Activated CD4-positive, alpha-beta T cell treated with anti-CD3 and anti-CD28 coated beads, Interleukin-2, amount 10 ng/mL, durations not matched to agents 24 days and 14 days (primary cell): ENCODE measurements around the gene AGBL1. TPM values are rescaled to one million over a fixed set of nuclear protein-coding genes. Genes with fewer than 3 reads are reported as not detected.

Experiments used
- DNase-seq: peaks from one replicate; pipeline ENCODE4 v3.0.0; 2022
- H3K27ac Mint-ChIP-seq: one replicate; pipeline ENCODE4 v1.8.0; 2022; ENCODE audit warnings: mild to moderate bottlenecking, mixed read lengths
- H3K27me3 Mint-ChIP-seq: one replicate; pipeline ENCODE4 v1.8.0; 2022; ENCODE audit warnings: mixed read lengths
- H3K36me3 Mint-ChIP-seq: one replicate; pipeline ENCODE4 v1.8.0; 2022; ENCODE audit warnings: low read depth, mild to moderate bottlenecking, mixed read lengths
- H3K4me1 Mint-ChIP-seq: one replicate; pipeline ENCODE4 v1.8.0; 2021; ENCODE audit warnings: mixed read lengths
- H3K4me3 Mint-ChIP-seq: one replicate; pipeline ENCODE4 v1.8.0; 2022; ENCODE audit warnings: mild to moderate bottlenecking, moderate library complexity, mixed read lengths
- H3K9me3 Mint-ChIP-seq: one replicate; pipeline ENCODE4 v1.8.0; 2021; ENCODE audit warnings: mixed read lengths
- intact Hi-C: fragments of 100-400 bp; cut with micrococcal nuclease; formaldehyde crosslinking; loops from one replicate; pipeline ENCODE4 v1.15.1; 2023
- total RNA-seq: library from RNA; stranded (reverse); gene quantifications from 2 replicates; pipeline ENCODE4 v1.2.3, GENCODE V29; 2022

Gene AGBL1
- total RNA-seq, 1 donor from 2014 or later: not detected

DNA sequence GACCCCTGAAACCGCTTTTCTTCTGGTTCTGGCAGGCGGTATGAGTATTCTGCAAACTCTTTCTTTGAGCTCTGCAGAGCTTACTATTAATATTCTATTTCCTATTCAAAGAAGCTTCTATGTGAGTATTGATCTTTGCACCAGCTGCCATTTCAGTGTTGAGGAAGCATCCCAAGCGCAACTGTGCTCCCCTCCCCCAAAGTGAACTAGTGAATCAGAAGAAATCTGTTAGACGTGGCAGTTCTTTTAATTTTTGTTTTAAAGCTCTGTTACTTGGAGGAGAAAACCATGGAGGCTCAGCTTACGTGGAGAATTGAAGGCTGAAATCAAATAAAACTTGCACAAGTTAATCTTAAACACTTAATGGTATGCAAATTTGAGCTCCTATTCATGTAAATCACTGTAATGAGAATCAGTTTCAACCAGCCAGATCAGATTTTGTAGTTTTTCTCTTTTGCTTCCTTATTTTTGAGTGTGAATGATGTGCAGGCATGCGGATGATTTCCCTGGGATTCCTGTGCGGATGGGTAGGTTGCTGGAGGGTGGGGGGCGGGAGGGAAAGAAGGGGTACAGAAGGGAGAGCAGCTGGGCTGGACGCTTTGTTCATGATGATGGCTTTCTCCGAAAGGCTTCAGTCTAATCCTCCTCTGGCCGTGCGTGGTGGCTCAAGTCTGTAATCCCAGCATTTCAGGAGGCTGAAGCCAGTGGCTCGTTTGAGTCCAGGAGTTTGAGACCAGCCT lies 16.1 kb upstream of the AGBL1 start:
- Mint-ChIP-seq H3K9me3 (no peaks in the 10 kb centered on the region), H3K4me1 (no peaks in the 10 kb centered on the region), H3K27me3 (no peaks in the 10 kb centered on the region), H3K36me3 (no peaks in the 10 kb centered on the region), H3K27ac (no peak overlapping the region), H3K4me3 (no peak overlapping the region)
- no peak for DNase-seq
- intact Hi-C loops: no loop called here

DNA sequence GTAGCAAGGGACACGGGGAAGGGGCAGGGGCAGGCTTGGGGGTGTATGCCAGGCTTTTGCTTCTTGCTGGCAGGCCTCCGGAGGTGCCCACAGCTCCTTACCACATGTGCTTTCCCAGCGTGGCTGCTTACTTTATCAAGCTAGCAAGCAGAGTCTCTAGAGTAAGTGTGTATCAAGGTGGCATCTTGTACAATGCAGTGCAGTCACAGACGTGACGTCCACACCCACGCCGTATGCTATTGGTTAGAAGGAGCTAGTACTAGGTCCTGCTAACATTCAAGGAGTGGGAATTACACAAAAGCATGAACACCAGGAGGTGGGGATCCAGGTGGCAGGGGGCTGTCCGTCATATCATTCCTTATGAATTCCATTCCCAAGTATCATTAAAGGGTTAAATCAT lies 15.3 kb upstream of the AGBL1 start:
- Mint-ChIP-seq H3K9me3 (no peaks in the 10 kb centered on the region), H3K27ac (no peak overlapping the region), H3K27me3 (no peaks in the 10 kb centered on the region), H3K4me3 (no peak overlapping the region), H3K36me3 (no peaks in the 10 kb centered on the region), H3K4me1 (no peaks in the 10 kb centered on the region)
- intact Hi-C loops: no loop called here
- DNase-seq: no peak

- no peaks in the 10 kb centered on the region for H3K9me3 Mint-ChIP-seq
- DNase-seq: no peak
- H3K27ac Mint-ChIP-seq: no peak overlapping the region
- no peaks in the 10 kb centered on the region for H3K36me3 Mint-ChIP-seq
- no peaks in the 10 kb centered on the region for H3K27me3 Mint-ChIP-seq
- no peaks in the 10 kb centered on the region for H3K4me1 Mint-ChIP-seq
- intact Hi-C loops: no loop called here
- H3K4me3 Mint-ChIP-seq: no peak overlapping the region
Measured at GRCh38 chr15:86066174-86066834, 13.4 kb upstream of the AGBL1 start.

- H3K4me3 Mint-ChIP-seq: no peak overlapping the region
- intact Hi-C loops: loop anchor here (10.0 kb wide), 1 partner anchor 58 kb away; no protein-coding TSS in a partner anchor
- no peaks in the 10 kb centered on the region for H3K4me1 Mint-ChIP-seq
- no peak overlapping the region for H3K27ac Mint-ChIP-seq
- H3K36me3 Mint-ChIP-seq: no peaks in the 10 kb centered on the region
- H3K27me3 Mint-ChIP-seq: peaks cover 3% of the 10 kb centered on the region
- no peak for DNase-seq
- H3K9me3 Mint-ChIP-seq: no peaks in the 10 kb centered on the region
Measured at GRCh38 chr15:86073281-86073680, 6.4 kb upstream of the AGBL1 start.

- no peak for DNase-seq
- H3K27me3 Mint-ChIP-seq: peaks cover 3% of the 10 kb centered on the region
- no peaks in the 10 kb centered on the region for H3K9me3 Mint-ChIP-seq
- H3K36me3 Mint-ChIP-seq: no peaks in the 10 kb centered on the region
- H3K4me3 Mint-ChIP-seq: no peak overlapping the region
- no peaks in the 10 kb centered on the region for H3K4me1 Mint-ChIP-seq
- intact Hi-C loops: loop anchor here (10.0 kb wide), 1 partner anchor 62 kb away; no protein-coding TSS in a partner anchor
- H3K27ac Mint-ChIP-seq: no peak overlapping the region
Measured at GRCh38 chr15:86076468-86076867, 3.2 kb upstream of the AGBL1 start.

GRCh38 chr15:86077070-86077469 lies 2.6 kb upstream of the AGBL1 start:
- intact Hi-C loops: loop anchor here (10.0 kb wide), 1 partner anchor 62 kb away; no protein-coding TSS in a partner anchor
- Mint-ChIP-seq H3K27me3 (peaks cover 3% of the 10 kb centered on the region), H3K9me3 (no peaks in the 10 kb centered on the region), H3K4me1 (no peaks in the 10 kb centered on the region), H3K36me3 (no peaks in the 10 kb centered on the region), H3K27ac (no peak overlapping the region), H3K4me3 (no peak overlapping the region)
- peak; percentile 30 for DNase-seq

- intact Hi-C loops: no loop called here
- Mint-ChIP-seq H3K4me1 (peaks cover 3% of the 10 kb centered on the region), H3K9me3 (no peaks in the 10 kb centered on the region), H3K36me3 (no peaks in the 10 kb centered on the region), H3K27ac (no peak overlapping the region), H3K27me3 (peaks cover 6% of the 10 kb centered on the region), H3K4me3 (no peak overlapping the region)
- peak; percentile 41 for DNase-seq
Measured at GRCh38 chr15:86080302-86080701, 631 bp downstream of the AGBL1 start.

DNA sequence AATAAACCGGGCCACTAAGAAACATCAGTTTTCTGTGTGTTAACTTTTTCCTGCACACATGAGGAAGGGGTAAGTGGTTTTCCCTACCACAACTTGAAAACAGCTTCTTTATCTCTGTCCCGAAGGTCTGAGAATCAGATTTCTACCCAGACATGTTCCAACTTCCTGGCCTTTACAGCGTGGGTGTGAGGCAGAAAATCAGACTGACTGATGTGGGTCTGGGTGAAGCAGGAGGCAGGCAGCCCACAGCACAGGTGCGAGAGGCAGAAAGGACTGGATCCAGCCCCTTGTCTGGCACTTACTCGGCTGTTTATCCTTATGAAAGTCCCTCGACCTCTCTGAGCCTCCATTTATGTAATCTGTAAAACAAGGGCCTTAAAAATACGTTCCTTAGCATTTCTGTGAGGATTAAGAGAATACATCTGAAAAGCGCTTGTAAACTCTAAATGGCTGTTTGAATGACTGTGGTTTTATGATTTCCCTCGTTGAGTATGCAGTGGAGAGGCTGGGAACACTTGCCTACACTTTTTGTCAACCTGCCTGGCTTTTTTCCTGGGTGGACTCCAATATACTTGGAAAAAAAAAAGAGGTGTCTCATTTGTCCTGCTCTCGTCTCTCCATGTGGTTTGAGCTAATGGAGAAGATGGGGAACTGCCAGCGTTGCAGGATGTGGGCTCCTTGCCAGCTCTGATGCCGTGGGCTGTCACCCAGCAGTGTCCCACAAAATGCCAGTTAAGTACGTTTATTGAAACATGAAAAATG lies 3.1 kb downstream of the AGBL1 start:
- H3K36me3 Mint-ChIP-seq: no peaks in the 10 kb centered on the region
- intact Hi-C loops: no loop called here
- no peaks in the 10 kb centered on the region for H3K9me3 Mint-ChIP-seq
- no peak for DNase-seq
- no peak overlapping the region for H3K27ac Mint-ChIP-seq
- H3K27me3 Mint-ChIP-seq: peaks cover 8% of the 10 kb centered on the region
- H3K4me1 Mint-ChIP-seq: peaks cover 3% of the 10 kb centered on the region
- no peak overlapping the region for H3K4me3 Mint-ChIP-seq

- intact Hi-C loops: no loop called here
Measured at GRCh38 chr15:86087808-86088207, 8.1 kb downstream of the AGBL1 start.

GRCh38 chr15:86089422-86089821 lies 9.8 kb downstream of the AGBL1 start:
- Mint-ChIP-seq H3K27me3 (peaks cover 6% of the 10 kb centered on the region), H3K36me3 (no peaks in the 10 kb centered on the region), H3K4me1 (no peaks in the 10 kb centered on the region), H3K4me3 (no peak overlapping the region), H3K27ac (no peak overlapping the region), H3K9me3 (no peaks in the 10 kb centered on the region)
- intact Hi-C loops: no loop called here
- no peak for DNase-seq

More at GRCh38 chr15:86087808-86088207, 8.1 kb downstream of the AGBL1 start:
- Mint-ChIP-seq H3K4me1 (no peaks in the 10 kb centered on the region), H3K36me3 (no peaks in the 10 kb centered on the region), H3K9me3 (no peaks in the 10 kb centered on the region), H3K27ac (no peak overlapping the region), H3K4me3 (no peak overlapping the region), H3K27me3 (peaks cover 10% of the 10 kb centered on the region)
- DNase-seq: no peak

- peaks cover 3% of the 10 kb centered on the region for H3K27me3 Mint-ChIP-seq
- no peak for DNase-seq
- intact Hi-C loops: no loop called here
- no peak overlapping the region for H3K4me3 Mint-ChIP-seq
- H3K27ac Mint-ChIP-seq: no peak overlapping the region
- H3K4me1 Mint-ChIP-seq: no peaks in the 10 kb centered on the region
- H3K9me3 Mint-ChIP-seq: no peaks in the 10 kb centered on the region
- H3K36me3 Mint-ChIP-seq: no peaks in the 10 kb centered on the region
Measured at GRCh38 chr15:86101818-86102217, 22.1 kb downstream of the AGBL1 start.

GRCh38 chr15:86103825-86104224 lies 24.2 kb downstream of the AGBL1 start:
- H3K4me1 Mint-ChIP-seq: no peaks in the 10 kb centered on the region
- H3K4me3 Mint-ChIP-seq: no peak overlapping the region
- intact Hi-C loops: no loop called here
- H3K27ac Mint-ChIP-seq: no peak overlapping the region
- no peaks in the 10 kb centered on the region for H3K9me3 Mint-ChIP-seq
- no peaks in the 10 kb centered on the region for H3K36me3 Mint-ChIP-seq
- no peak for DNase-seq
- peaks cover 3% of the 10 kb centered on the region for H3K27me3 Mint-ChIP-seq

GRCh38 chr15:86106306-86106705 lies 26.6 kb downstream of the AGBL1 start:
- Mint-ChIP-seq H3K36me3 (no peaks in the 10 kb centered on the region), H3K4me3 (no peak overlapping the region), H3K9me3 (no peaks in the 10 kb centered on the region), H3K27ac (no peak overlapping the region), H3K27me3 (no peaks in the 10 kb centered on the region), H3K4me1 (no peaks in the 10 kb centered on the region)
- DNase-seq: no peak
- intact Hi-C loops: no loop called here
